Testis (tissue), 2 donors: ENCODE data around the gene SRCIN1.

Experiments
- POLR2A ChIP-seq: fragments of 450-650 bp; IDR thresholded peaks from one replicate; pipeline ENCODE4 v1.6.1; 2017; ENCODE audit warnings: antibody characterized with exemption, mild to moderate bottlenecking, moderate library complexity
- TF ChIP-seq, protein P1 (sequence below), 3 experiments: fragments of 450-650 bp in 2 of 3; fragments of 200-600 bp in 1 of 3; sonication (generic) in 1 of 3; IDR thresholded peaks; one replicate each; pipeline ENCODE4 v1.5.1; 2016 to 2019; ENCODE audit warnings: antibody characterized with exemption in 3 of 3, mild to moderate bottlenecking in 2 of 3, moderate library complexity in 1 of 3

DNA sequence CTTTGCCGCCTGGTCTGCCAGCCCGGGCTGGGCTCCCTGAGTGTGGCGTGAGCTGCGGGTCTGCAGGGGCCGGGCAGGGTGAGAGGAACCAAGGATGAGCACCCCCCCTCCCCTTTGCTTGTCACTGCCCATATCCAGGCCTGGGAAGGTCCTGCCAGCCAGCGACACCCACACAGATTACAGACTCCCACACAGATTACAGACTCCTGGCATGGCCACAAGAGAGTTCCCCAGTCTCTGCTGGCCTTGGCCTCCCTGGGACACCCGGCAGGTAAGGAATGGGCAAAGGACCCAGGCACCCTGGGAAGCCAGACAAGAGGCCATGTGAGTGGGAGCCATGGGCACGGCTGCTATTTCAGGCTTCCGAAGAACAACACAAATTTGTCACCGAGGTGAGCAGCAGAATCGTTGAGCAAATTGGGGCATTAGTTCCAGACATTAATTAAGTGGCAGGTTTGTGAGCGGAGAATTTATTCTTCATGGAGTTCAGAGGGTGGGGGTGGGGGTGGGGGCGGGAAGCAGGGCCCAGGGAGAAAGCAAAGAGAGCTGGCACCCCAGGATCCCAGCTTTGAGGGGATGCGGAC is 41.4 kb downstream of the SRCIN1 start:
- TF ChIP-seq, protein P1, sequence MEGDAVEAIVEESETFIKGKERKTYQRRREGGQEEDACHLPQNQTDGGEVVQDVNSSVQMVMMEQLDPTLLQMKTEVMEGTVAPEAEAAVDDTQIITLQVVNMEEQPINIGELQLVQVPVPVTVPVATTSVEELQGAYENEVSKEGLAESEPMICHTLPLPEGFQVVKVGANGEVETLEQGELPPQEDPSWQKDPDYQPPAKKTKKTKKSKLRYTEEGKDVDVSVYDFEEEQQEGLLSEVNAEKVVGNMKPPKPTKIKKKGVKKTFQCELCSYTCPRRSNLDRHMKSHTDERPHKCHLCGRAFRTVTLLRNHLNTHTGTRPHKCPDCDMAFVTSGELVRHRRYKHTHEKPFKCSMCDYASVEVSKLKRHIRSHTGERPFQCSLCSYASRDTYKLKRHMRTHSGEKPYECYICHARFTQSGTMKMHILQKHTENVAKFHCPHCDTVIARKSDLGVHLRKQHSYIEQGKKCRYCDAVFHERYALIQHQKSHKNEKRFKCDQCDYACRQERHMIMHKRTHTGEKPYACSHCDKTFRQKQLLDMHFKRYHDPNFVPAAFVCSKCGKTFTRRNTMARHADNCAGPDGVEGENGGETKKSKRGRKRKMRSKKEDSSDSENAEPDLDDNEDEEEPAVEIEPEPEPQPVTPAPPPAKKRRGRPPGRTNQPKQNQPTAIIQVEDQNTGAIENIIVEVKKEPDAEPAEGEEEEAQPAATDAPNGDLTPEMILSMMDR (IDR thresholded peaks at IDR 0.05) = no peak
- no peak for TF ChIP-seq POLR2A
